Gastroesophageal sphincter (tissue), 4 donors: ENCODE data around the gene ARHGAP8. TPM values are rescaled to one million over a fixed set of nuclear protein-coding genes. Genes with fewer than 3 reads are reported as not detected.
A peak's percentile ranks its signal among the peaks of the same experiment; 100 is the strongest.

Source experiments
- ATAC-seq: fragments of 150-250 bp; one replicate; pipeline ENCODE4 v1.9.1; 2016; ENCODE audit warnings: mild to moderate bottlenecking, moderate library complexity
- H3K27ac ChIP-seq, 4 donors: fragments of 200-600 bp; sonication (generic) in 3 of 4; 1 replicate in 3 of 4; 2 replicates in 1 of 4; pipeline ENCODE4 v1.5.1; 2016 to 2019
- H3K27me3 ChIP-seq: fragments of 200-600 bp; sonication (generic); one replicate; pipeline ENCODE4 v1.5.1; 2019
- H3K36me3 ChIP-seq, 2 donors: fragments of 200-600 bp; sonication (generic); one replicate each; pipeline ENCODE4 v1.5.1; 2019; ENCODE audit warnings: control low read depth in 1 of 2
- H3K4me1 ChIP-seq, 3 donors: fragments of 200-600 bp; sonication (generic); 1 replicate in 2 of 3; 2 replicates in 1 of 3; pipeline ENCODE4 v1.5.1; 2016 to 2019; ENCODE audit warnings: control low read depth in 2 of 3
- H3K4me3 ChIP-seq, 2 donors: fragments of 200-600 bp; sonication (generic); one replicate each; pipeline ENCODE4 v1.5.1; 2019; ENCODE audit warnings: mild to moderate bottlenecking in 1 of 2, moderate library complexity in 1 of 2
- H3K9me3 ChIP-seq, 3 donors: fragments of 200-600 bp; sonication (generic); one replicate each; pipeline ENCODE4 v1.5.1; 2017 to 2019; ENCODE audit warnings: control low read depth in 2 of 3
- EP300 ChIP-seq: sonication (generic); formaldehyde crosslinking; IDR thresholded peaks from one replicate; pipeline ENCODE4 v1.6.1; 2017; ENCODE audit warnings: antibody characterized with exemption, mild to moderate bottlenecking
- POLR2A ChIP-seq, 2 donors: fragments of 450-650 bp; IDR thresholded peaks; one replicate each; pipeline ENCODE4 v1.6.1; 2017; ENCODE audit warnings: antibody characterized with exemption in 2 of 2, mild to moderate bottlenecking in 2 of 2, moderate library complexity in 1 of 2
- POLR2AphosphoS5 ChIP-seq: sonication (generic); formaldehyde crosslinking; IDR thresholded peaks from one replicate; pipeline ENCODE4 v1.6.1; 2017; ENCODE audit warnings: antibody characterized with exemption
- WGBS, 2 donors: methylation state at CpG; one replicate each; pipeline ENCODE4 v1.1.5; 2018; ENCODE audit warnings: low coverage in 1 of 2; 5-methylcytosine and 5-hydroxymethylcytosine counted together
- total RNA-seq, 4 donors: library from RNA; depleted of rRNA; stranded (reverse); fragments of >200 nt; gene quantifications; one replicate each; pipeline ENCODE4 v1.1.0, GENCODE V29; 2016
- TF ChIP-seq, protein P1 (sequence below), 4 experiments: fragments of 200-600 bp in 2 of 4; fragments of 450-650 bp in 2 of 4; sonication (generic) in 1 of 4; IDR thresholded peaks; one replicate each; pipeline ENCODE4 v1.5.1; 2017 to 2019; ENCODE audit warnings: antibody characterized with exemption in 4 of 4, mild to moderate bottlenecking in 2 of 4, moderate library complexity in 2 of 4

The ARHGAP8 gene
- total RNA-seq, 4 donors from 2014 or later = 0.31 to 1.6 TPM; not detected in 2

DNA sequence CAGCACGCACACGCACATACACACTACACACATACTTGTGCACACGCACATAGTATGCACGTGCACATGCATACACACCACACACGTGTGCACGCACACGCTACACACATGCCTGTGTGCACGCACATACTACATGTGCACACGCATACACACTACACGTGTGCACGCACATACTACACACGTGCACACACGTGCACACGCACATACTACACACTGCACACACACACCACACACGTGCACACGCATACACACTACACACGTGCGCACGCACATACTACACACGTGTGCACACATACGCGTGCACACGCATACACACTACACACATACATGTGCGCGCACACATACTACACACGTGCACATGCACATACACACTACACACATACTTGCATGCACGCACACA lies 19.7 kb upstream of the ARHGAP8 start:
- no peak for ATAC-seq
- Histone ChIP-seq H3K4me1 (peaks cover 0 to 31% (median 2%) of the 10 kb centered on the region in 3 donors), H3K9me3 (no peaks in the 10 kb centered on the region), H3K36me3 (no peaks in the 10 kb centered on the region), H3K27me3 (peaks cover 42% of the 10 kb centered on the region), H3K27ac (no peak overlapping the region), H3K4me3 (no peak overlapping the region)
- TF ChIP-seq, protein P1, sequence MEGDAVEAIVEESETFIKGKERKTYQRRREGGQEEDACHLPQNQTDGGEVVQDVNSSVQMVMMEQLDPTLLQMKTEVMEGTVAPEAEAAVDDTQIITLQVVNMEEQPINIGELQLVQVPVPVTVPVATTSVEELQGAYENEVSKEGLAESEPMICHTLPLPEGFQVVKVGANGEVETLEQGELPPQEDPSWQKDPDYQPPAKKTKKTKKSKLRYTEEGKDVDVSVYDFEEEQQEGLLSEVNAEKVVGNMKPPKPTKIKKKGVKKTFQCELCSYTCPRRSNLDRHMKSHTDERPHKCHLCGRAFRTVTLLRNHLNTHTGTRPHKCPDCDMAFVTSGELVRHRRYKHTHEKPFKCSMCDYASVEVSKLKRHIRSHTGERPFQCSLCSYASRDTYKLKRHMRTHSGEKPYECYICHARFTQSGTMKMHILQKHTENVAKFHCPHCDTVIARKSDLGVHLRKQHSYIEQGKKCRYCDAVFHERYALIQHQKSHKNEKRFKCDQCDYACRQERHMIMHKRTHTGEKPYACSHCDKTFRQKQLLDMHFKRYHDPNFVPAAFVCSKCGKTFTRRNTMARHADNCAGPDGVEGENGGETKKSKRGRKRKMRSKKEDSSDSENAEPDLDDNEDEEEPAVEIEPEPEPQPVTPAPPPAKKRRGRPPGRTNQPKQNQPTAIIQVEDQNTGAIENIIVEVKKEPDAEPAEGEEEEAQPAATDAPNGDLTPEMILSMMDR (IDR thresholded peaks at IDR 0.05) = no peak
- TF ChIP-seq POLR2AphosphoS5 = no peak
- no peak for TF ChIP-seq POLR2A (IDR thresholded peaks at IDR 0.05)
- 88 to 92% methylated on average over 22 to 23 of the region's 27 CpGs for WGBS, 2 donors

DNA sequence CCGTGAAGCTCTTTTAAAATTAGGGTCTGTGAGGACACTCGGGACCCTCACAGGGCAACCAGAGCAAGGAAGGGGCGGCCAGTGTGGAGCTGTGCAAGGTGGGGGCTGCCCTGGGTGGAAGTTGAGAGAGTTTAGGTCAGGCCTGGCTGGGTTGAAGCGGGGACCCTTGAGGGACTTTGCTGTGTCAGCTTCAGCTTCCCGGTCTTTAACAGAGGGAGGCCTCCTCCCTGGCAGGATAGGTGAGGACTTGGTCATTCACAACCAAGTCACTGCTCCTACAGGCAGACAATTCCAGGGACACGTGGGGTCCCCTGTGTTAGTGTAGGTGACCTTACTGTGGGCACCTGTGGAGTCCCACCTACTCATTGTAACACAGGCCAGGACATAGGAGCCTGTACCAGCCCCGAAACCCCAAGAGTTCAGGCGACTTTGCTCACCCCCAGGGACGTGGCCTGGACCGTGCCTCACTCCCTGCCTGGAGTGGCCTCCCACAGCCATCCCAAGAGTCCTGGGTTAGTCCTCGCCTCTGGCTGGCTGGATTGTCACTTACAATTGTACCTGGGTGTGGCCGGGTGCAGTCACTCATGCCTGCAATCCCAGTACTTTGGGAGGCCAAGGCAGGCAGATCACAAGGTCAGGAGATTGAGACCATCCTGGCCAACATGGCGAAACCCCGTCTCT lies 18.8 kb upstream of the ARHGAP8 start:
- H3K27me3 ChIP-seq = peaks cover 51% of the 10 kb centered on the region
- H3K4me1 ChIP-seq = peaks cover 0 to 29% (median 2%) of the 10 kb centered on the region in 3 donors
- 87% methylated on average over 3 of the region's 14 CpGs; no CpG with 5 or more reads in 1 of the 2 donors for WGBS, 2 donors
- TF ChIP-seq, protein P1 (IDR thresholded peaks at IDR 0.05) = no peak
- TF ChIP-seq EP300 (no peak), POLR2A (IDR thresholded peaks at IDR 0.05) (no peak), POLR2AphosphoS5 (no peak)
- no peak overlapping the region for H3K4me3 ChIP-seq
- no peaks in the 10 kb centered on the region for H3K9me3 ChIP-seq
- no peak for ATAC-seq
- no peak overlapping the region for H3K27ac ChIP-seq
- no peaks in the 10 kb centered on the region for H3K36me3 ChIP-seq

DNA sequence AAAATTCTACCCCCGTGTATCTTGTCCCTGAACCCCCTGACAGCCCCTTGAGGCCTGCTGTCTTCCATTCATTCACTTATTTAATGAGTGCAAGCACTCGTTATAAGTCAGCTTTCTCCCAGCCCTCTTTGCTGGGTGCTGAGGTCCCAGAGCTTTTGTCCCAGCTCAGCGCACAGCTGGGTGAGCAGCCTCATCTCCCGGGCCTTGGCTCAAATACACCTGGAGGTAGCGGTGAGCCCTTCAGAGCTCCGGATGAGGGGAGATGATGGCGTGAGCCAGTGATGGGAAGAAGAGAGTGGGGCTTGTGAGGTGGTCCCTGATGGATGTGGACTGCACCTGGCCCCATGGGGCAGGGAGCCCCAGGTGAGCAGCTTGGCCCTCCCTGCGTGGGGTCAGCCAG lies 18.1 kb upstream of the ARHGAP8 start:
- Histone ChIP-seq H3K4me3 (no peak overlapping the region), H3K27ac (no peak overlapping the region), H3K27me3 (peaks cover 59% of the 10 kb centered on the region), H3K36me3 (no peaks in the 10 kb centered on the region), H3K4me1 (peaks cover 0 to 22% (median 2%) of the 10 kb centered on the region in 3 donors), H3K9me3 (no peaks in the 10 kb centered on the region)
- WGBS, 2 donors = 73 to 80% methylated on average over 2 of the region's 8 CpGs
- no peak for TF ChIP-seq POLR2A (IDR thresholded peaks at IDR 0.05)
- TF ChIP-seq, protein P1 (IDR thresholded peaks at IDR 0.05) = no peak
- no peak for TF ChIP-seq EP300
- TF ChIP-seq POLR2AphosphoS5 = no peak
- no peak for ATAC-seq

DNA sequence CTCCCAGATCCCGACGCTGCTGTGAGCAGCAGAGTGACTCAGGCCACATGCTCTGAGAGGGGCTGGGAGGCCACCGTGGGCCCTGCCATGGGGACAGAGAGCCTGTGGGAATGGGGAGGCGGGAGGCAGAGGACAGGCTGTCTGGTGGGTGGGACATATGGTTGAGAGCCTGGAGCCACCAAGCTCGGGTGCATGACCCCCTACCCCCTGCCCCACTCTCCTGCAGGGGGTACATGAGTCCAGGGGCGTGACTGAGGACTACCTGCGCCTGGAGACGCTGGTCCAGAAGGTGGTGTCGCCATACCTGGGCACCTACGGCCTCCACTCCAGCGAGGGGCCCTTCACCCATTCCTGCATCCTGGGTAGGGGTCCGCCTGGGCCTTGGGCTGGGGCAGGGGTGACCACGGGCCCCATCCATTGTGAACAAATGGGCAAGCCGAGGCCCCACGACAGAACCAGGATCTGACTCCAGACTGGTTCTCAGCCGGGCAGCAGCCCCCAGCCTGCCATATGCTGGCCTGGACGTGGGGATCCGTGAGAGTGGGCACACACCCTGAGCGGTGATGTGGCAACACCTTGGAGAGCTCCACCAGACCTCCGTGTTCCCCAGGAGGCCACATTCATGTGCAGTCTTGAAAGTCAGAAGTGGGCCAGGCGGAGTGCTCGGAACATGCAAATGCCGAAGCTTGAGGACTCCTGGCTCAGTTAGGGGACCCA lies 17.4 kb upstream of the ARHGAP8 start:
- Histone ChIP-seq H3K4me3 (no peak overlapping the region), H3K9me3 (no peaks in the 10 kb centered on the region), H3K4me1 (peaks cover 0 to 15% (median 0%) of the 10 kb centered on the region in 3 donors), H3K27me3 (peaks cover 65% of the 10 kb centered on the region), H3K27ac (no peak overlapping the region), H3K36me3 (no peaks in the 10 kb centered on the region)
- ATAC-seq = no peak
- TF ChIP-seq EP300 = no peak
- no peak for TF ChIP-seq POLR2AphosphoS5
- no CpG with 5 or more reads among the region's 23 CpGs for WGBS, 2 donors

DNA sequence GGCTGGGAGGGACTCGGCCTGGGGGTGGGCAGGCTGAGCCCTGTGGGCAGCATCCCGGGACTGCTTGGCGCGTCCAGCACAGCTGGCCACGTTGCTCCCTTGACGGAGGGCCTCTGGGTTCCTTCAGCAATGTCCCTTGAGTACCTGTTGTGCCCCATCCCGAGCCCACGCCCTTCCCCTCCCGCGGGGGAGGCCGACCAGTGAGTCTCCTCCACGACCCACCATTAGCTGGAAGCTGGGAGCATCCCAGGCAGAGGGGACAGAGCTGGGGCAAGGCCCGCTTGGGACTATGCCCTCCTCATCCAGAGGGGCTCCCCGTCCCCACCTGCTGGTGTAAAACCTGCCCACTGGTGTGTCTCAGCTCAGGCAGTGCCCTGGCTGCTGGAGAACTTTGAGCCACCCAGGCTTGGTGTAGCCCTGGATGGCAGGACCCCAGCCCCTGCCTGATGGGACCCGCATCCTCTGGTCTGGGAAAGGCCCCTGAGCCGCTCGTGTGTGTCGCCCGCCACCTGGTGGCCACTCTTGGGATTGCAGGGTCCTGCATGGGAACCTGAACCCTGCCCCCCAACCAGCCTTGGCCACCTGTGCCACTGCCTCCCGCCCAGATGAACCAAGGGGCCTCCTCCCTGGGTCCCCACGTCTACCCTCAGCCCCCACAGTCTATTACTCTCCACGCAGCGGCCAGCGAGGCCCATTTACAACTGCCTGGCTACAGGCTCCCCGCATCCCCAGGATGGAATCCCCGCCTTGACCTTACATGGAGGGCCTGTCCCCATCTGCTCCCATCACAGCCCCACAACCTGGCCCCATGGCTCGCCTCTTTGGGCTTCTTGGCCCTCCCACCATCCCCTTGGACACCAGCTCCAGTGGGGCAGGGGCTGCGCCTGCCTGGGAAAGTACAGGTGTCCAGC lies 16.6 kb upstream of the ARHGAP8 start:
- Histone ChIP-seq H3K36me3 (no peaks in the 10 kb centered on the region), H3K27me3 (peaks cover 66% of the 10 kb centered on the region), H3K4me1 (peaks cover 0 to 13% (median 0%) of the 10 kb centered on the region in 3 donors), H3K4me3 (no peak overlapping the region), H3K9me3 (no peaks in the 10 kb centered on the region), H3K27ac (no peak overlapping the region)
- peak; percentile 23 for ATAC-seq
- TF ChIP-seq, protein P1 (IDR thresholded peaks at IDR 0.05) = peak in 3 of 4 experiments; percentile 90 to 100 (median 95)
- TF ChIP-seq POLR2A (IDR thresholded peaks at IDR 0.05) = no peak
- 50% methylated on average over 3 of the region's 28 CpGs for WGBS, 2 donors
